Activated gamma-delta T cell treated with Interleukin-2 at 50 U/mL for 16 hours (primary cell): ENCODE results near the gene TBC1D21.
"Not testable (repeated sequence)": the region's sequence is repeated elsewhere in the genome, so short reads cannot be mapped to it uniquely, and the experiment has no call there.

Experiments
- DNase-seq: peaks from one replicate; pipeline ENCODE4 v3.0.0-alpha.2; 2020

The TBC1D21 gene

DNA sequence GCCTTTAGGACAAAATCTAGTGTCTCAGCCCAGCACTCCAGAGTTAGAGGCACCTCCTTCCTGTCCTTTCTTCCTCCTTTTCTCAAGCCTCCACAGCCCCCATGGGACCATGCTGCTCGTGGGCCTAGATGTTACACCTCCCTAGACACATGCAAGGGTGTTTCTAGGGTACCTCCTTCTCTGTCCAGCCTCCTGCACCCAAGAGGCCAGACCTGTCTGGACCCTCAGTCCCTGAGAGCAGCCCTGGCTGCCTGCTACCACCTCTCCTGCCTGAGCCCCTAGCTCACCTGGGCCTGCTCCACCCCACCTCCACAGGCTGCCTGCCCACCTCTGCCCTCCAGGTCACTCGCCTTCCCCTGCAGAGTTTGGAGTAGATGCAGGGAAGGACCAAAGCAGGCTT is 58.1 kb downstream of the TBC1D21 start:
- no peak for DNase-seq

DNA sequence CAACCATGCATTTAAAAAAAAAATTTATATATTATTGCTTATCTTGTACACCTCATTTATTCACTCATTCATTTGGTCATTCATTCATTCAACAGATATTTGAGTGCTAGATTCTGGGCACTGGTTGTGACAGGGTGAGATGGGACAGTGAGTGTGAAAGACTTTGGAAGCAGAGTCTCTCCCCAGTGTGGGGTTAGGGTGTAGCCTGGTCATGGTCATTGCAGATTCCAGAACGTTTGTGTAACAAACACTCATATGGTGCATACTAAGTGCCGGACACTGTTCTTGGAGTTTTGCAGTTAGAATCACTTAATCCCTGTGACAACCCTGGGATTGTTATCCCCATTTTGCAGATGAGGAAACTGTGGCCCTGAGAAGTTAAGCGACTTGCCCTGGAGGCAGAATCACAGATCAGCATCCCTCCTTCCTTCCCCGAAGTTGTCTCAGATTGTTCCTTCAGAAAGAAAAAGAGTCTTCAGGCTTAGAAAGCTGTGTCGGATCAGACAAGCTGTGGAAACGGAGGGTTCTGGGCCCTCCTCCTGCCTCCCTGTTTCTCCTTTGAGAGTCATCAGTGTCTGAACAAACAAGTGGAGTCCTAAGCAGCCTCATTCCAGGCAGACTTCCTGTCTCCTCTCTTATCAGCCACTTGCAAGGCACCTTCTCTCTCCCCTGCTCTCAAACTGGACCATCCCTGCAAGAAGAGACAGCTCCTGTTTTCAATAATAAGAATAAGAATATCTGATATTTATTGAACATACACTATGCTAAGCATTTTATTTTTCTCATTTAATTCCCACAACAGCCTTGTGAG is 59.2 kb downstream of the TBC1D21 start:
- DNase-seq: no peak

DNA sequence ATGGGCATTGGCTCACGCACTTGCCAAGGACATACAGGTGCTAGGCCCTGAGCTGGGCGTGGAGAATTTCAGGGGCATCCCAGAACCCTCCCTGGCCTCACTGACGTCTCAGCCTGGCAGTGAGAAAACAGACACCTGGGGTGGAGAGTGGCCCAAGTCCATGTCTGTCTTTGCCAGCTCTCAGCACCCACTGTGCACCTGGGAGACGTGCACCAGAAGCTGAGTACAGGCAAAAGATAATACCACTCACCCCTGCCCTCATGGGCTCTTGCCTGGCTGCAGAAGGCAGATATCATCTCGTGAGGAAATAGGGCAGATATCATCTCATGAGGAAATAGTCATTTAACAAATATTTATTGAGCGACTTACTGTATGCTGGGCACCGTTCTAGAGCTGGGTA is 60.9 kb downstream of the TBC1D21 start:
- DNase-seq: no peak

DNA sequence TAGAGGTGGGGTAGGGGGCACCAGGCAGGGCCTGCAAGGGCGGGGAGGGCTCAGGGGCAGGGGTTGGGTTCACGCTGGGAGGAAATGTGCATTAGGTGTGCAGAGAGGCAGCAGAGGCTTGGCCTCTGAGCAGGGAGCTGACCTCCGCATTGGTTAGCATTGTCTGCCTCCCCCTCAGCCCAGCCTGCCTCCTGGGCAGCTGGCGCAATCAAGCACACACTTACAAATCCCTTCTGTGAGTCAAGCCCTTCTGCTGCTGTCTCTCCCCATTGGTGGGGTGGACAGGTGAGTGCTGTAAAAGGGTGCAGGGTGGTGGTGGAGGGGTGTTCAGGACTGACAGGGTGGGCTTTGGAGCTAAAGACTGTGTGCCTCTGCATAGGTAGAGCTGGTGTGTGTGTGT is 62.2 kb downstream of the TBC1D21 start:
- no peak for DNase-seq

DNA sequence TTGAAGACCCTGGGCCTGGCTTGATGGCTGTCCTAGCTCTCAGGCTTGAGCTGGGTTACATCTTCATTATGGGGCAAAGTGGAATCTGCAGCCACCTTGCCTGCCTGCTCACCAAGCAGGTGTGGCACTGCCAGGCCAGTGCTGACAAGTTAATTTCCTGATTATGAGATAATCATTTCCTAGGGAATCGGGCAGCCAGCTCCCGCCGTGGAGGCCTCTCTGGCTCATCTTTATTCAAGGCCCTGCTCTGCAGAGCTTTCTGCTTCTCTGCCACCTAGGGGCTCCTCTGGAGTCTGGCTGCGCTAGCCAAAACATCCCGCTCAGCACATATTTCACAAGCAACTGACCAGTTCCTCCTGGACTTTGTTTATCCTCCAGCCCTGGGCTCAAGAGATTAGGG is 62.8 kb downstream of the TBC1D21 start:
- DNase-seq: no peak

DNA sequence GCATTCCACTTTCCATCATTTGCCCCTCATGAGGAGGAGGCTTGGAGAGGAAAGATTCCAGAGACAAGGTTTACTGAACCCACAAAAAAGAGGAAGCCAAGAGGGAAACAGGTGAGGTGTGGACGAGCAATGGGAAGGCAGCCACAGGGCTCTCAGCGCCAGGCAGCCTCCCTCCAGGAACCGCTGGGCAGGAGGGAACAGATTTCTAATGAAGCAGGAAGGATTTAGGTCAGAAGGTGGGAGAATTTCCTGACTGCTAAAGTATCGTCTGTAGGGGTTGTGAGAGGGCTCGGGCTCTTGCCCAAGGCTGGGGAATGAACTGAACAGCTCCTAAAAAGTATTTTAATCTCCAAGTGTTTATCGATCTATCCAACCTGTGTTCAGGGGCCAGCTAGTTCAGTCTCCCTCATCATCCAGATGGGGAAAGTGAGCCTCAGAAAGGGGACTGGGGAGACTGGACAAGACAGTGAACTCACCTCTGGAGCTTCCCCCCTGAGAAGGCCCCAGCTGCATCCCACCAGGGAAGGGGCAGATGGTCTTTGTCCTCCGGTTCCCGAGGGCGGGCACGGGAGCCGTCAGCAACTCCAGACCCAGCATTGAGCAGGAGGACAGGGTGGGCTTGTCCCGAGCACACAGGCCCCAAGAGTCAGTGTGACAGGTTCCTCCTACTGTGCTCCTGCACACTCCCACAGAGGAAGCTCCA is 63.4 kb downstream of the TBC1D21 start:
- DNase-seq: no peak

DNA sequence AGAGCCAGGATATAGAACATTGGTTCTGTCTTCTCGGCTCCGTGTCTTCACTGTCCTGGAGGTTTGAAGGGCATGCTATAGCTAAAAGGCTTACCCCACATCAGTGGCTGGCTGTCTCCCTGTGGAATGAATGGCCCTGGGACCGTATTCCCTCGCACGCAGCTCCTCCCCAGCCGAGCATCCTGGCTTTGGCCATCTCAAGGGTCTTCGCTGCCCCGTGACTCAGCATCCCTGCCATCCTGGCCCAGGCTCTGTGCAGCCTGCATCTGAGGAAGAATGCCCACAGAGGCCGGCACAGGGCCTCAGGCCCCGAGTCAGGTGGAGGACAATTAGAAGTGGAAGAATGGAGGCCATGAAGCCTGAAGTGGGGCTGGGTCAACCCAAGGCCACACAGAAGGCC is 63.9 kb downstream of the TBC1D21 start:
- no peak for DNase-seq

DNA sequence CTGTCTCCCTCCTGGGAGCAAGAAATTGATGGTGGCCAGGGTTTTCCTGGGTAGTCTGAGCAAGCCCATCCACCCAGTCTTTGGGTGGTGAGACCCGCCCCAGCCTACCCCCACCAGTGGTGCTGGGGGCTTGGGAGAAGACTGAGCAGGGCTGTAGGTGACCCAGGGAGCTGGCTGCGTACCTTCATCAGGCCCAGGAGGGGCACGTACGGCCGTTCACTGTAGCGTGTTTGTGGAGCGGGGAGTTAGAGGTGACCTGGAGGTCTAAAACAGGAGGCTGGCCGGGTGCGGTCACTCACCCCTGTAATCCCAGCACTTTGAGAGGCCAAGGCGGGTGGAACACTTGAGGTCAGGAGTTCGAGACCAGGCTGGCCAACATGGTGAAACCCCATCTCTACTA is 64.4 kb downstream of the TBC1D21 start:
- DNase-seq: no peak

DNA sequence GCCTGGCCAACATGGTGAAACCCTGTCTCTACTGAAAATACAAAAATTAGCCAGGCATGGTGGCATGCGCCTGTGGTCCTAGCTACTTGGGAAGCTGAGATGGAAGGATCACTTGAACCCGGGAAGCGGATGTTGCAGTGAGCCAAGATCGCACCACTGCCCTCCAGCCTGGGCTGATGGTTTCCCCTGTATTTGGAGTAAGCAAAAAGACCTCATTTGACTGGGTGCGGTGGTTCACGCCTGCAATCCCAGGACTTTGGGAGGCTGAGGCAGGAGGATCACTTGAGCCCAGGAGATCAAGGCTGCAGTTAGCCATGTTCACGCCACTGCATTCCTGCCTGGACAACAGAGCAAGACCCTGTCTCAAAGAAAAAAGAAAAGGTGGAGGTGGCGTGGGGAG is 65.2 kb downstream of the TBC1D21 start:
- DNase-seq: not testable (repeated sequence)
